ENCODE measurements around the gene CFAP77. TPM values are rescaled to one million over a fixed set of nuclear protein-coding genes. Genes with fewer than 3 reads are reported as not detected.

The CFAP77 gene
- total and polyA plus RNA-seq, 12 donors: 0.53 to 4.3 (median 1.3) TPM

DNA sequence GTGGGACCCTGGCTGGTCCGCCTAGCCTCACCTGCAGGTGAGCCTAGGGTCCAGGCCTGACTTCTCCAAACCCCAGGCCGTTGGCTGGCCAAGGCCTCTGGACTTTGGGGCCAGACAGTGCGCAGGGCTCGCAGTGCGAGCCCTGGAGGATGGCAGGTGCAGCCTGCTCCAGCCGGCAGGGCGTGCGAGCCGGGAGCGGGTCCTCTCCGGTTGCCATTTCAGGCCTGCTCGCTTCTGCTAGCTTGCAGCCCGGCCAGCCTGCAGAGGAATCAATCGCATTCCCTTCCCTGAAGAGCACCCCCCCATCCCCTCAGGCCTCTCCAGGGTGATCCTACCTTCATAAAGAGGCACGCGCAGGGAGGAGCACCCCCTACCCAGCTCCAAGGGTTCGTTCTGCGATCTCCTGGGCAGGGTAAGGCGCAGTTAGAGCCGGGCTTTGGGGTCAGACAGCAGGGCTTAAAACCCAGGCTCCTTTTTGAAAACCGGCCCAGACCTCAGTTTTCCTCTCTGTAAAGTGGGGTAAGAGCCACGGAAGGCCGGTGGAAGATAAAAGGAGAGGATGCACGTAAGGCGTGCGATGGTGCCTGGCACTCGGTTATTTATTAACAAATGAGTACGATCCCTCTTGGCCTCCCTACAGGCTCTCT is 178.6 kb downstream of the CFAP77 start:
- peaks cover 41 to 93% (median 90%) of the 10 kb centered on the region in 7 donors for H3K27me3 ChIP-seq

DNA sequence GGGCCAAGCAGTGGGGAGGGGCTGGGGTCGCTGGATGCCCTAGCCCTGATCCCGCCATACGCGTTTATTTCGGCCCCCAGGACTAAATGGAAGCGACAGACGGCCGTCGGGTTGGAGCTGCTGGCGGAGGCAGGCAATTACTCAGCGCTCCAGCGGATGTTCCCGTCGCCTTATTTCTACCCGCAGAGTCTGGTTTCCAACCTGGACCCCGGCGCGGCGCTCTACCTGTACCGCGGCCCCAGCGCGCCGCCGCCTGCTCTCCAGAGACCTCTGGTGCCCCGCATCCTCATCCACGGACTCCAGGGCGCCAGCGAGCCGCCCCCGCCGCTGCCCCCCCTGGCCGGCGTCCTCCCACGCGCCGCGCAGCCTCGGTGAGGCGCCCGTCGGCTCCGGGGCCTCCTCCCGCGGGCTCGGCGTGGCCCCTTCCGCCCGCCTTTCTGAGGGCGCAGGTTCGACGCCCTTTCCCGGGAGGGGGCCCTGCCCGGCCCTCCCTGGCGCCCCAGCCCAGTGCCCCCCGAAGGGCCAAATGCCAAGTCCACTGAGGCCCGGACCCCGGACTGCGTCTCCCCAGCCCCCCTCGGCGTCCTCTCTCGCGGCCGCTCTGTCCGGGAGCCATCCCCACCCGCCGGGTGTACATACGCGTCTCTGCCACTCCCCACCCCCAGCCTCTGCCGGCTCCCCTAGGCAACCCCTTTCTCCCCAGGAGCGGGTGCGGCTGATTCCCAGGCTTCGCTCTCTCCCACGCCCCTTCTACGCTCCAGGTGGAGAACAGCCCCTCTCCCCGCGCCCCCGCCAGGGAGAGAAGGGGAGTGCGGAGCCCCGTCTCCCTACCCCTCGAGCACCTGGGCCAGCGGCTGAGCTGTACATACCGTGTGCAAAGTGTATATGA is 179.4 kb downstream of the CFAP77 start:
- WGBS, 2 donors: 2% methylated on average over 79 to 83 of the region's 83 CpGs
- no peak overlapping the region for H3K4me3 ChIP-seq
- H3K4me1 ChIP-seq: peaks cover 0 to 21% (median 8%) of the 10 kb centered on the region in 9 donors
- intact Hi-C loops (cut with DNase I): no loop called here
- DNase-seq (no peak), ATAC-seq (no peak)
- TF ChIP-seq, protein P1, sequence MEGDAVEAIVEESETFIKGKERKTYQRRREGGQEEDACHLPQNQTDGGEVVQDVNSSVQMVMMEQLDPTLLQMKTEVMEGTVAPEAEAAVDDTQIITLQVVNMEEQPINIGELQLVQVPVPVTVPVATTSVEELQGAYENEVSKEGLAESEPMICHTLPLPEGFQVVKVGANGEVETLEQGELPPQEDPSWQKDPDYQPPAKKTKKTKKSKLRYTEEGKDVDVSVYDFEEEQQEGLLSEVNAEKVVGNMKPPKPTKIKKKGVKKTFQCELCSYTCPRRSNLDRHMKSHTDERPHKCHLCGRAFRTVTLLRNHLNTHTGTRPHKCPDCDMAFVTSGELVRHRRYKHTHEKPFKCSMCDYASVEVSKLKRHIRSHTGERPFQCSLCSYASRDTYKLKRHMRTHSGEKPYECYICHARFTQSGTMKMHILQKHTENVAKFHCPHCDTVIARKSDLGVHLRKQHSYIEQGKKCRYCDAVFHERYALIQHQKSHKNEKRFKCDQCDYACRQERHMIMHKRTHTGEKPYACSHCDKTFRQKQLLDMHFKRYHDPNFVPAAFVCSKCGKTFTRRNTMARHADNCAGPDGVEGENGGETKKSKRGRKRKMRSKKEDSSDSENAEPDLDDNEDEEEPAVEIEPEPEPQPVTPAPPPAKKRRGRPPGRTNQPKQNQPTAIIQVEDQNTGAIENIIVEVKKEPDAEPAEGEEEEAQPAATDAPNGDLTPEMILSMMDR (IDR thresholded peaks at IDR 0.05): no peak
- H3K9me3 ChIP-seq: no peaks in the 10 kb centered on the region
- H3K27ac ChIP-seq: no peak overlapping the region
- peaks cover 41 to 85% (median 82%) of the 10 kb centered on the region in 7 donors for H3K27me3 ChIP-seq
- H3K36me3 ChIP-seq: peaks cover 0 to 13% (median 3%) of the 10 kb centered on the region in 9 donors

More for the DNA sequence above, 178.6 kb downstream of the CFAP77 start:
- TF ChIP-seq, protein P1 (IDR thresholded peaks at IDR 0.05): no peak
- intact Hi-C loops (cut with DNase I): no loop called here
- Histone ChIP-seq H3K4me3 (no peak overlapping the region), H3K9me3 (no peaks in the 10 kb centered on the region), H3K4me1 (peaks cover 0 to 21% (median 8%) of the 10 kb centered on the region in 9 donors), H3K27ac (no peak overlapping the region), H3K36me3 (peaks cover 0 to 8% (median 0%) of the 10 kb centered on the region in 9 donors)
- DNase-seq (no peak), ATAC-seq (no peak)
- WGBS, 2 donors: 9 to 10% methylated on average over 28 of the region's 28 CpGs

DNA sequence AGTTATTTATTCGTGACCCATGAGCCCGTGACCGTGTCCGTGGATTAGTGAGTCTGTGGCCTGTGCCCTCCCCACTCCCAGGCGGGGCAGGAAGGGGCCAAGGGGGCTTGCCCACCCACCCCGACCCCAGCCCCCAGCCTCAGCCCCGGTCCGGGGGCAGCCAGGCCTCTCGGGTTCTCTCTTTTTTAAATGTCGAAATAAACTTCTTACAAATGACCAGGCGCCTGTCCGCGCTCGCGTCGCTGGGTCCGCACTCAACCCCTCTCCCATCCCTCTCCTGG is 180.0 kb downstream of the CFAP77 start:
- Histone ChIP-seq H3K4me1 (peaks cover 0 to 21% (median 8%) of the 10 kb centered on the region in 9 donors), H3K27me3 (peaks cover 36 to 79% (median 76%) of the 10 kb centered on the region in 7 donors), H3K4me3 (no peak overlapping the region), H3K9me3 (no peaks in the 10 kb centered on the region), H3K27ac (no peak overlapping the region), H3K36me3 (peaks cover 0 to 19% (median 8%) of the 10 kb centered on the region in 9 donors)
- ATAC-seq (no peak), DNase-seq (no peak)
- intact Hi-C loops (cut with DNase I): no loop called here
- TF ChIP-seq, protein P1 (IDR thresholded peaks at IDR 0.05): no peak
- WGBS, 2 donors: 2 to 3% methylated on average over 17 of the region's 17 CpGs

DNA sequence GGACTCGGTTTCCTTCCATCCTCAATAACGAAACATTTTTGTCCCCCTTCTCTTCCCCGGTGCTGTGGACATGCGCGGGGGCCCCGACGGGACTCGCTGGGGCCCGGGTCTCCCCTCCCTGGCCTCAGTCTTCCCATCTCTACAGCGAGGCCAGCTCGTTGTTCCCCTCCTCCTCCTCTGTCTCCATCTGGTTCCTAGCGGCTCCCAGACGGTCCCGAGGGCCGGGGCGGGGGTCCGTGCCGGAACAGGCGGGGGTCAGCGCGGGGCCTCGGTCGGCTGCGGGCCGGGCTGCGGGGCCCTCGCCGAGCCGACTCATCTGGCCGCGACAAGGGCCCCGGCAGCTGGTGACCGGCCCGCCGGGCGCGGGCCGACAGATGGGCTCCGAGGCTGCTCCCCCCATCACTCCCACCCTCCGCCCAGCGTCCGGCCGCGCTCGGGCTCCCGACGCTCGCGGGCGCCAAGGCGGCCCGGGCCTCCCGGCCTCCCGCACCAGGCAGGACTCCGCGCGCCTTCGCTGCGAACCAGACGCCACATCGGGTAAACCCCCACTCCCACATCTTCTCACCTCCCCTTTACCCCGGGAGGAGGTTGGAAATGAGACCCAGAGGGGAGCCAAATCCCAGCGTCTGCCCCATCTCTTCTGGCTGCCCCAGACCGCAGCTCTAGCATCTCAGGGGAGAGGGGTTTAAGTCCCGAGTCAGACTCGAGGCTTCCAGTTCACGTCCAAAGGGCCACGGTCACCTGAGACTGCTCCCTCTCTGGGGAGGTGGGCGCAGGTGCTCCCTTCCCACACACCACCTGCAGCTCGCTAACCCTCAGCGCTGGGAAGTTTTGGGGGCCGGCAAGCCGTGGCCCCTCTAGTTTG is 180.5 kb downstream of the CFAP77 start:
- H3K27ac ChIP-seq: no peak overlapping the region
- H3K9me3 ChIP-seq: no peaks in the 10 kb centered on the region
- intact Hi-C loops (cut with DNase I): no loop called here
- no peak for ATAC-seq
- H3K27me3 ChIP-seq: peaks cover 31 to 74% (median 71%) of the 10 kb centered on the region in 7 donors
- H3K4me3 ChIP-seq: no peak overlapping the region
- no peak for DNase-seq
- 2 to 3% methylated on average over 73 of the region's 73 CpGs for WGBS, 2 donors
- H3K36me3 ChIP-seq: peaks cover 0 to 24% (median 8%) of the 10 kb centered on the region in 9 donors
- H3K4me1 ChIP-seq: peaks cover 0 to 21% (median 8%) of the 10 kb centered on the region in 9 donors
- TF ChIP-seq, protein P1 (IDR thresholded peaks at IDR 0.05): no peak

Data from heart right ventricle (tissue), 16 donors.